Measurements from ENCODE around the gene KDM8. TPM values are rescaled to one million over a fixed set of nuclear protein-coding genes. Genes with fewer than 3 reads are reported as not detected.

Gene KDM8
- total RNA-seq, 4 donors from 2014 or later: 2.5 to 7.1 (median 3.7) TPM

- Histone ChIP-seq H3K36me3 (no peaks in the 10 kb centered on the region), H3K4me3 (no peak overlapping the region), H3K9me3 (no peaks in the 10 kb centered on the region), H3K27ac (replicated peaks in 1 of 4) (no peak overlapping the region), H3K27me3 (peaks cover 0 to 34% (median 0%) of the 10 kb centered on the region in 4 donors), H3K4me1 (no peaks in the 10 kb centered on the region)
- 73% methylated on average over 6 of the region's 6 CpGs for WGBS
- DNase-seq (ENCODE audit: extremely low spot score): no peak
- intact Hi-C loops (cut with DNase I): no loop called here
- TF ChIP-seq CTCF (IDR thresholded peaks at IDR 0.05): no peak
- TF ChIP-seq POLR2AphosphoS5 (IDR thresholded peaks at IDR 0.05): no peak
- no peak for TF ChIP-seq EP300 (IDR thresholded peaks at IDR 0.05)
- no peak for TF ChIP-seq POLR2A (IDR thresholded peaks at IDR 0.05; ENCODE audit: low read depth)
Observed at GRCh38 chr16:27195076-27195741, 8.1 kb upstream of the KDM8 start.

- Histone ChIP-seq H3K4me3 (no peak overlapping the region), H3K27me3 (peaks cover 0 to 27% (median 0%) of the 10 kb centered on the region in 4 donors), H3K9me3 (no peaks in the 10 kb centered on the region), H3K4me1 (no peaks in the 10 kb centered on the region), H3K36me3 (no peaks in the 10 kb centered on the region), H3K27ac (replicated peaks in 1 of 4) (no peak overlapping the region)
- DNase-seq (ENCODE audit: extremely low spot score): no peak
- intact Hi-C loops (cut with DNase I): no loop called here
- 87% methylated on average over 9 of the region's 9 CpGs for WGBS
- TF ChIP-seq CTCF (IDR thresholded peaks at IDR 0.05) (no peak), EP300 (IDR thresholded peaks at IDR 0.05) (no peak), POLR2AphosphoS5 (IDR thresholded peaks at IDR 0.05) (no peak)
Observed at GRCh38 chr16:27195941-27196595, 7.3 kb upstream of the KDM8 start.

GRCh38 chr16:27197004-27197403 is 6.3 kb upstream of the KDM8 start:
- TF ChIP-seq EP300 (IDR thresholded peaks at IDR 0.05): no peak
- no peak for TF ChIP-seq CTCF (IDR thresholded peaks at IDR 0.05)
- no peak for TF ChIP-seq POLR2A (IDR thresholded peaks at IDR 0.05; ENCODE audit: low read depth)
- TF ChIP-seq POLR2AphosphoS5 (IDR thresholded peaks at IDR 0.05): no peak
- no peak overlapping the region for H3K4me3 ChIP-seq
- no peaks in the 10 kb centered on the region for H3K36me3 ChIP-seq
- DNase-seq (ENCODE audit: extremely low spot score): no peak
- H3K4me1 ChIP-seq: no peaks in the 10 kb centered on the region
- peaks cover 0 to 27% (median 0%) of the 10 kb centered on the region in 4 donors for H3K27me3 ChIP-seq
- no peak overlapping the region for H3K27ac ChIP-seq (replicated peaks in 1 of 4)
- H3K9me3 ChIP-seq: no peaks in the 10 kb centered on the region
- WGBS: 82% methylated on average over 4 of the region's 4 CpGs
- intact Hi-C loops (cut with DNase I): no loop called here

GRCh38 chr16:27198451-27199234 is 4.7 kb upstream of the KDM8 start:
- Histone ChIP-seq H3K4me3 (no peak overlapping the region), H3K27me3 (peaks cover 0 to 27% (median 0%) of the 10 kb centered on the region in 4 donors), H3K4me1 (peaks cover 5 to 9% (median 6%) of the 10 kb centered on the region in 4 donors), H3K36me3 (no peaks in the 10 kb centered on the region), H3K27ac (replicated peaks in 1 of 4) (no peak overlapping the region), H3K9me3 (no peaks in the 10 kb centered on the region)
- no peak for DNase-seq (ENCODE audit: extremely low spot score)
- TF ChIP-seq POLR2AphosphoS5 (IDR thresholded peaks at IDR 0.05) (no peak), POLR2A (IDR thresholded peaks at IDR 0.05; ENCODE audit: low read depth) (no peak), CTCF (IDR thresholded peaks at IDR 0.05) (no peak), EP300 (IDR thresholded peaks at IDR 0.05) (no peak)
- intact Hi-C loops (cut with DNase I): no loop called here
- WGBS: 84% methylated on average over 12 of the region's 12 CpGs
